SH-SY5Y (cell line): ENCODE results near the gene CPNE9.

Experiments used
- GATA2 ChIP-seq: IDR thresholded peaks from 2 replicates; pipeline ENCODE4 v1.6.1; 2011; ENCODE audit warnings: mild to moderate bottlenecking, low read depth, low read length
- GATA3 ChIP-seq: IDR thresholded peaks from 2 replicates; pipeline ENCODE4 v1.6.1; 2011; ENCODE audit warnings: low read depth, mild to moderate bottlenecking, low read length, moderate library complexity

DNA sequence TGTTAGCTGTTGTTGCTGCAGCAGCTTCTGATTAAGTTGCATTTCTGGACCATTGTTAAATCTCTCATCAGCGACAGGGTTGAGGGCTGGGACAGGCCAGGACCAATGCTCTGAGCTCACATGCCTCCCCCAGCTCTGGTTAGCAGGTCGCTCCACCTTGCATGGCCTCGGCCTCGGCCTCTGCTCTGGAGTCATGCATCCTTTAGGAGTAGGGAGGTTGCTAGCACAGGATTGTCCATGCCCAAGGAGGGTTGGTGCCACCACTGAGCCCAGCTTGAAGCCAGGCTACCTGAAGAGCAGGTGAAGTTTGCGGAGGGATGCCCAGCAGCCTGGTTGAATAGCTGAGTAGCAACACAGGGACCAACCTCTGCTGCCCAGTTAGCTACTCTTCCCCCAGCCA lies 11.2 kb upstream of the CPNE9 start:
- TF ChIP-seq GATA2 (no peak), GATA3 (no peak)
